Skeletal muscle satellite cell (primary cell): ENCODE measurements around the gene MGLL.

Experiments
- H3K27me3 ChIP-seq: 2 replicates; pipeline ENCODE4 v1.7.0; 2013; ENCODE audit warnings: low read length; ENCODE audit not compliant: control insufficient read depth, insufficient read depth
- H3K36me3 ChIP-seq: 2 replicates; pipeline ENCODE4 v1.7.0; 2013; ENCODE audit warnings: mild to moderate bottlenecking, control low read depth, low read length; ENCODE audit not compliant: insufficient read depth
- H3K4me1 ChIP-seq: 2 replicates; pipeline ENCODE4 v1.7.0; 2013; ENCODE audit warnings: low read length; ENCODE audit not compliant: control insufficient read depth, insufficient read depth
- H3K4me2 ChIP-seq: 2 replicates; pipeline ENCODE4 v1.7.0; 2013; ENCODE audit warnings: mild to moderate bottlenecking, low read length
- H3K4me3 ChIP-seq: 2 replicates; pipeline ENCODE4 v1.7.0; 2013; ENCODE audit warnings: low read length
- H3K9ac ChIP-seq: 2 replicates; pipeline ENCODE4 v1.7.0; 2013; ENCODE audit warnings: mild to moderate bottlenecking, low read depth, low read length, moderate library complexity
- H3K9me3 ChIP-seq: replicated peaks from 2 replicates; pipeline ENCODE4 v1.7.0; 2013; ENCODE audit warnings: mild to moderate bottlenecking, control low read depth, low read length

Gene MGLL

DNA sequence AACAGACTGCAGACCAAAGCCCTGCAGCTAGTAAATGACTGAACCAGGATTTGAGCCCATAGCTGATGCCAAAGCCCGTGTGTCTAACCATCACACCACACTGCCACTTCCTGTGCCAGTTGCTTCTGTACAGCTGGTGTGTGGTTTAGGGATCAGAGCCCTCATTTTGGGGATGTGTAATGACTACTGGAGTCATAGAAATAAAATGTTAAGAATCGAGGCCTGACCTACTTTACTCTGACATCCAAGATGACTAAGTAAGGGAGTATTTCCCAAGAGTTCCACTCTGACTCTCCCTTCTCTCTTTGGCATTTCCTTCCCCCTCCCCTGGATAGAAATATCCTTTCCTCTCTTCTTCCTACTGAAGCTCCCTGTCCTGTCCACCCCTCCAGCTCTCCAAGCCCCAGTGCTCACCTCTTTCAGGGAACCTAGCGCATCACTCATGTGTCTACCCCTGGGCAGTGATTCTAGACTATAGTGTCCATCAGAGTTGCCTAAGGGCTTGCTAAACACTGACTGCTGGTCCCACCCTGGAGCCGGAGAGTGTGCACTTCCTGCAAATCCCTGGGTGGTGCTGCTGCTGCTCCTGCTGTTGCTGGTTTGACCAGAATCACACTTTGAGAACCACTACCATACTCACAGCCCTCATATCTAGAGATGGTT is 53.8 kb downstream of the MGLL start:
- Histone ChIP-seq H3K9me3 (peaks cover 6% of the 10 kb centered on the region), H3K36me3 (no peaks in the 10 kb centered on the region), H3K27me3 (no peaks in the 10 kb centered on the region), H3K4me1 (peaks cover 36% of the 10 kb centered on the region), H3K4me2 (peak overlapping the region; percentile 66), H3K9ac (peak overlapping the region; percentile 62), H3K4me3 (no peak overlapping the region)

DNA sequence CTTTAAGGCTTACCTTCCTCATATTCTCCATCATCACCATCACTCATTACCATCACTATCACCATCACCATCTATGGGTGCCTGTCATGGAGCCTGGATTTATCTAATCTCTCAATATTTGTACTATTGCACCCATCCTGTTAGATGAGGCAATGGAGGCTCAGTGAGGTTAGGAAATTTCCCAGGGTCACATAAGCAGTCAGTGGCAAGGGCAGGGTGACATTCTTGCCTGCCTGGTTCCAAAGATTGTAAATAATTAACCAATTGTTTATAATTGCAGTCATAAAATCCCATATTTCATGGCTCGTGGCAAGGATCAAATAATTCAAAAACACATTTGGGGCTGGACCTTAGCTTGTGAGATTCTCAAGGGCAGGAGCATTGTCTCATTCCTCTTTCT is 55.2 kb downstream of the MGLL start:
- Histone ChIP-seq H3K9me3 (peaks cover 6% of the 10 kb centered on the region), H3K4me1 (peaks cover 44% of the 10 kb centered on the region), H3K36me3 (no peaks in the 10 kb centered on the region), H3K4me2 (no peak overlapping the region), H3K4me3 (no peak overlapping the region), H3K9ac (no peak overlapping the region), H3K27me3 (no peaks in the 10 kb centered on the region)

DNA sequence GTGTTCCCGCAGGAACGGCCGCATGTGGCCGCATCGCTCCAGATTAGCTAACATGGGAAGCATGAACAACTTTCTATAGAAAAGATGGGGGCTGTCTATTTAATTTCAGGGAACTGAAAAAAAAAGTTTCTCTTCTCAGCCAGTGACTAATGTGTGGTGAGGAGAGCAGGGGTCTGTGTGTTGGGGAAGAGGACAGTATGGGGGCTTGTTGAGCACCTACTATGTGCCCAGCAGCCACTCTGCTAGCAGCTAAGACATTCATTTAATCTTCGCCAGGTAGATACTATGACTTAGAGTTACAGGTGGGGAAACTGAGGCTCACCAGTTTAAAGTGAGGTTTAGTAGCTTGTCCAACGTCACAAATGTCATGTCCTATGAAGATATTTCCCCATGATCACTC is 56.6 kb downstream of the MGLL start:
- H3K4me3 ChIP-seq: no peak overlapping the region
- H3K36me3 ChIP-seq: no peaks in the 10 kb centered on the region
- H3K9ac ChIP-seq: no peak overlapping the region
- H3K4me1 ChIP-seq: peaks cover 52% of the 10 kb centered on the region
- no peaks in the 10 kb centered on the region for H3K27me3 ChIP-seq
- H3K4me2 ChIP-seq: no peak overlapping the region
- peaks cover 6% of the 10 kb centered on the region for H3K9me3 ChIP-seq

DNA sequence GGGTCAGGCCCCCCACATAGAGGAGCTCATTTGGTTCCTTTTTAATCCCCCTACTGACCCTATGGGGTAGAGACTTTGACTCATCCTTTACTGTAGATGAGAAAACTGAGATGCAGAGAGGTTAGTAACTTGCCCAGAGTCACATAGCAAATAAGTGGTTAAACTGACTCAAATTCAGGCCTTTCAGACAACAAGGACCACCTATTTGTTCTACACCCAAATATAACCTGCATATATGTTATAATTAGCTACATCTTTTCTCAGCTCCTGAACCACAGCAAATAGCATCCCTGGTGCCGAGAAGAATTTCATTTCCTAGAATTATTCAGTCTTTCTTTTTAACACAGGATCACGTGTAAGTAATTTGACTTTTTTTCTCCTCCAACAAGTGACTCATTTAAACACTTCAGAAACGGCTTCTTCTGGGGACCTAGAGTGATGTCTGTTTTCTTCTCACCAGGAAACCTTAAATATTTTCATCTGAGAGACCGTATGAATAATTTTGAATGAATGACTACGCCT is 57.4 kb downstream of the MGLL start:
- Histone ChIP-seq H3K4me2 (no peak overlapping the region), H3K4me1 (peaks cover 52% of the 10 kb centered on the region)

DNA sequence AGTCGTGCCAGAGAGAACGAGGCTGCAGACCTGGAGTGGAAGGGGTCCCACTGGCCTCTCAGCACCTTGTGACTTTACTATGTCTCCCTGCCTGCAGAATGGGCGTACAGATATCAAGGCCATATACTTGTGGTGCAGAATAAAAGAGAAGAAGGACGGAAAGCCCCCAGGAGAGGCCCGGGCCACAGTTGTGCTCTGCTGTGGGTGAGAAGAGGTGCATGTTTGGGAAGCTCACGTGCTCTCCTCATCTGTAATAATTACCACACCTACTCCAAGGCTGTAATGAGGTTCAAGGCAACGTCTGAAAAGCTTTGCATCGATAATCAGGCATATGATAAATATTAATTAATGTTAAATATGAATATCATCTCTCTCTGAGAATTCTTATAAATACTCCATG is 58.0 kb downstream of the MGLL start:
- Histone ChIP-seq H3K4me1 (peaks cover 47% of the 10 kb centered on the region), H3K36me3 (no peaks in the 10 kb centered on the region), H3K9me3 (peaks cover 6% of the 10 kb centered on the region)

More for the DNA sequence above, 57.4 kb downstream of the MGLL start:
- Histone ChIP-seq H3K9ac (no peak overlapping the region), H3K27me3 (no peaks in the 10 kb centered on the region), H3K4me3 (no peak overlapping the region), H3K9me3 (peaks cover 6% of the 10 kb centered on the region), H3K36me3 (no peaks in the 10 kb centered on the region)

DNA sequence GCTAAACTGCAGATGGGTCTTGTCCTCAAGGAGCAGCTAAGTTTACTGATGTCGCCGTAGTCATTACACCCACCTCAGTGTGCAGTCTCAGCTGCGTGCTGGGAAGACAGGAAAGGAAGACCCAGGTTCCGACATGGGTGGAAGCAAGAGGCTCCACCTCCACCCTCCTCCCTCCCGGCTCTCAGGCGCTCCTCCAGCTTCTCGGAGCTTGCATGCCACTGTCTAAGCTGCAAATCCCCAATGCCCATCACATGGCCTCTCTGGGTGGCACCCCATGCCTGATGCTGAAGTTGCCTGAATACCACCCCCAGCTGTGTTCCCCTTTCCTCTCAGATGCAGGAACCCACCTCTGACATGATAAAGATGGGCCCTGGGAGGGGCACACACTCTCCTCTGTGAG is 58.5 kb downstream of the MGLL start:
- H3K4me2 ChIP-seq: no peak overlapping the region
- peaks cover 6% of the 10 kb centered on the region for H3K9me3 ChIP-seq
- H3K27me3 ChIP-seq: no peaks in the 10 kb centered on the region
- no peak overlapping the region for H3K4me3 ChIP-seq
- peaks cover 42% of the 10 kb centered on the region for H3K4me1 ChIP-seq
- no peak overlapping the region for H3K9ac ChIP-seq
- no peaks in the 10 kb centered on the region for H3K36me3 ChIP-seq

More for the DNA sequence above, 58.0 kb downstream of the MGLL start:
- Histone ChIP-seq H3K4me3 (no peak overlapping the region), H3K4me2 (no peak overlapping the region), H3K27me3 (no peaks in the 10 kb centered on the region), H3K9ac (no peak overlapping the region)

DNA sequence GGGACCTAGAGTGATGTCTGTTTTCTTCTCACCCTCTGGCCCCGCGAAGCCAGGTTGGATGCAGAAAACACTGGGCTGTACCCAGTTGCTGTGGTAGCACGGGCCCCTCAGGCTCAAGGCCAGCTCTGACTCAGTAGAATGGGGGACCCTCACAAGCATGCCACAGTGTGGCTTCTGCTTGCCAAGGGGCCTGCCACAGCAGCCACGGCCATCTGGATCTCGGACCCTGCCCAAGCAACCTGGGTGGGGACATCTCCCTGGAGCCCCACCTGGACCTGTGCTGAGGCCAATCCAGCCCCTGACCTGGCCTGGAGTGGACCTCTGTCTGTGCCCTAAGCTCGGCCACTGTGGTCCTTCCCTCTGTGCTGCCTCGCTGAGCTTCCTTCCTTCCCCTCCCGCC is 59.0 kb downstream of the MGLL start:
- no peak overlapping the region for H3K9ac ChIP-seq
- H3K9me3 ChIP-seq: peaks cover 6% of the 10 kb centered on the region
- no peak overlapping the region for H3K4me2 ChIP-seq
- H3K4me1 ChIP-seq: peaks cover 38% of the 10 kb centered on the region
- H3K27me3 ChIP-seq: no peaks in the 10 kb centered on the region
- H3K4me3 ChIP-seq: no peak overlapping the region
- H3K36me3 ChIP-seq: no peaks in the 10 kb centered on the region

DNA sequence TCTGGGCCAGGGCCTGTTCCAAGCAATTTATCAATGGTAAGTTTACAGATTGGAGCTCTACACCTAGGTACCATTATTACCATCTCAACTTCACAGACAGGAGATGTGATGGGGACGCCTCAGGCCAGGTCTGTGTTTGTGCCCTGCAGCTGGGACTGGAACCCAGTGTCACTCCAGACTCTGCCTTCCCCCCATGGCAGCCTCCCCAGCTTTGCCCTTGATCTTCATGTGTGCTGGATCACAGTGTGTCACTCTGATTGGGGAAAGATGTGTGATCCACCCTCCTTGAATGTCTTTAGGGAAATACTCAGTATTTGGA is 59.6 kb downstream of the MGLL start:
- Histone ChIP-seq H3K36me3 (no peaks in the 10 kb centered on the region), H3K9me3 (peaks cover 5% of the 10 kb centered on the region), H3K4me3 (no peak overlapping the region), H3K9ac (no peak overlapping the region), H3K27me3 (no peaks in the 10 kb centered on the region), H3K4me2 (no peak overlapping the region), H3K4me1 (peaks cover 35% of the 10 kb centered on the region)

DNA sequence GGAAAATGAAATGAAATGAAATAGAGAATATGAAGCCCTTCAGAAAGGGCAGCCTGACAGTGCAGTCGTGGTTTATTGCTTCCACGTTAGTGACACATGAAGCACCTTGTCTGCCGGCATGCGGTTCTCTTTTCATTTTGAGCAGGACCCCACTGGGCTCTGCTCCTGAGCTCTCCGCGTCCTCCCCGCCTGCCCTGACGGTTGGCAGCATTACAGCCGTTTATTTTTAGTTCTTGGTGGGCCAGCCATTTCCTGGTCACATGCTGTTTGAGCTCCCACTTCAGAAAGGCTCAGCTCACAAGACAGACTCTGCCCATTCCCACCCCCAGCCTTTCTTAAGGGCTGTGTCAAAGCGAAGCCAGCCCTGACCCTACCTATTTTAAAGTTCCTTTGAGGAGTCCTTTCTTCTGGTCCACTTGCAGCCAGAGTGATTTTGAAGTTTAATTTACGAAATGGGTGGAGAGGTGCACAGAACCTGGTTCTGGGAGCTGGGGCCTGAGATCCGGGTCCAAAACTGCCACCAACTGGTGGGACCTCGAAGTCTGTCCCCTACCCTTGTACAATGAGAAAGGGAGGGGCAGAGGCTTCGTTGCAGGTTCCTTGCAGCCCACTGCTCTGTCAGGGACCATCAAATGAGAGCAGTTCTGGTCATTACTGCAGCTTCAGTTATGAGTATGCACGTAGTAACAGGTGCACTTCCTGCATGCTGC is 60.1 kb downstream of the MGLL start:
- Histone ChIP-seq H3K9ac (peak overlapping the region; percentile 43), H3K36me3 (no peaks in the 10 kb centered on the region), H3K27me3 (no peaks in the 10 kb centered on the region), H3K4me3 (peak overlapping the region; percentile 24), H3K4me2 (peak overlapping the region; percentile 45), H3K4me1 (peaks cover 35% of the 10 kb centered on the region), H3K9me3 (no peaks in the 10 kb centered on the region)

DNA sequence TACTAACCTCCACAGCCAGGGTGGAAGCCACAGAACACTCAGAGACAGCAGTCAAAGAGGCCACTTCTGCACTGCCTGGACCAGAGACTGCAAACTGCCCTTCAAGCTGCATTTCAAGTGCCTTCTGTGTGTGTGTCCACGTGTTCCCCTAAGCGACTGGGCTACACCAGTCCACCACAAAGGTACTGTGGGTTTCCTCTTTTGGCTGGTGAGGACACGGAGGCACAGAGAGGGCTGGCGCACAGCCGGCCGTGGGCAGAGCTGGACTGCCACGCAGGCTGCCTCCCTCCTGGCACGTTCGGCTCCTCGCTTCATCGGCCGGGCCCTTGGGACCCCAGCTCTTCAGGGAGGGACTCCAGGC is 60.9 kb downstream of the MGLL start:
- H3K9me3 ChIP-seq: no peaks in the 10 kb centered on the region
- peaks cover 35% of the 10 kb centered on the region for H3K4me1 ChIP-seq
- peak overlapping the region; percentile 24 for H3K4me3 ChIP-seq
- H3K27me3 ChIP-seq: no peaks in the 10 kb centered on the region
- peak overlapping the region; percentile 45 for H3K4me2 ChIP-seq
- H3K9ac ChIP-seq: peak overlapping the region; percentile 43
- H3K36me3 ChIP-seq: no peaks in the 10 kb centered on the region

DNA sequence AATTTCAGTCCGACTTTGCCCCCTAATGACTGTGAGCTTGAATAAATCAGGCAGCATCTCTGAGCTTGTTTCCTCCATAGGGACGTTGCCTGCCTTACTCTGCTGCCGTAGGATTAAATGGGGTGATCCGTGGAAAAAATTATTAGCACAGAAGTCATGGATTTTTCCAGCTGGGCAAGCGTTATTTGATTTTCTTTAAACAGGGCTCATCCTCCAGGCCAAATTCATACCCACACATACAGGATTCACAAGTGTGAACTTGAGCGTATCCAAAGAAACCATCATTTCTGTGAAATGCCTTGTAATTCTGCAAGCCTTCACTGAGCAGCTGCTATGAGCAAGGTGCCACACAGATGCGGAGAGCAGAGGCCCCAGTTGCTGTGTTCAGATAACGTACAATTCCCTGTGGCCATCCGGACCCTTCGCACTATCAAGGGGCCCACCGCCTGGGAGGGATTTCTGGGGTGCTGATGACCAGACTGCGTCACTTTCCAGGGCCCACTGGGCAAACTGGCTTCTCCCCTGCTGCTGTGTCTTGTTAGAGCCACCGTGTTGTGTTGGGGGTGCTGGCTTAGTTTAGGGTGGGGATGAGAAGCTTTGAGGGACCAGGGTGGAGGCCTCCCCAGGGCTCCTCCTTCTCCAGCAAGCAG is 61.4 kb downstream of the MGLL start:
- Histone ChIP-seq H3K27me3 (no peaks in the 10 kb centered on the region), H3K4me3 (no peak overlapping the region), H3K4me1 (peaks cover 34% of the 10 kb centered on the region)

More for the DNA sequence above, 61.4 kb downstream of the MGLL start:
- H3K9ac ChIP-seq: no peak overlapping the region
- H3K36me3 ChIP-seq: no peaks in the 10 kb centered on the region
- no peaks in the 10 kb centered on the region for H3K9me3 ChIP-seq
- no peak overlapping the region for H3K4me2 ChIP-seq
